Parathyroid adenoma (tissue), 2 donors: ENCODE results near the gene BRD1.

Experiments
- H2AFZ ChIP-seq: fragments of 300-600 bp; sonication (generic); one replicate; pipeline ENCODE4 v1.7.0; 2017; ENCODE audit warnings: antibody characterized with exemption, mild to moderate bottlenecking
- H3K27ac ChIP-seq: fragments of 300-600 bp; sonication (generic); one replicate; pipeline ENCODE4 v1.7.0; 2017
- H3K27me3 ChIP-seq: fragments of 300-600 bp; sonication (generic); one replicate; pipeline ENCODE4 v1.7.0; 2017; ENCODE audit warnings: low read length; ENCODE audit not compliant: control insufficient read depth, insufficient read depth
- H3K36me3 ChIP-seq: fragments of 300-600 bp; sonication (generic); one replicate; pipeline ENCODE4 v1.7.0; 2017; ENCODE audit warnings: low read length; ENCODE audit not compliant: control insufficient read depth, insufficient read depth
- H3K4me1 ChIP-seq: fragments of 300-600 bp; sonication (generic); one replicate; pipeline ENCODE4 v1.7.0; 2017; ENCODE audit warnings: control low read depth
- H3K4me2 ChIP-seq: fragments of 300-600 bp; sonication (generic); one replicate; pipeline ENCODE4 v1.7.0; 2017; ENCODE audit warnings: low read length
- H3K4me3 ChIP-seq: fragments of 300-600 bp; sonication (generic); one replicate; pipeline ENCODE4 v1.7.0; 2017; ENCODE audit warnings: low read depth, low read length
- H3K79me2 ChIP-seq: fragments of 300-600 bp; sonication (generic); one replicate; pipeline ENCODE4 v1.7.0; 2017; ENCODE audit warnings: control low read depth
- H3K9ac ChIP-seq: fragments of 300-600 bp; sonication (generic); one replicate; pipeline ENCODE4 v1.7.0; 2017; ENCODE audit warnings: mild to moderate bottlenecking
- H3K9me3 ChIP-seq: fragments of 300-600 bp; sonication (generic); one replicate; pipeline ENCODE4 v1.7.0; 2017; ENCODE audit warnings: low read length; ENCODE audit not compliant: control insufficient read depth
- TF ChIP-seq, protein P1 (sequence below): fragments of 300-600 bp; sonication (generic); IDR thresholded peaks from one replicate; pipeline ENCODE4 v1.7.0; 2017; ENCODE audit warnings: antibody characterized with exemption, mild to moderate bottlenecking
- donor health status: primary hyperparathyroidism.

Gene BRD1

DNA sequence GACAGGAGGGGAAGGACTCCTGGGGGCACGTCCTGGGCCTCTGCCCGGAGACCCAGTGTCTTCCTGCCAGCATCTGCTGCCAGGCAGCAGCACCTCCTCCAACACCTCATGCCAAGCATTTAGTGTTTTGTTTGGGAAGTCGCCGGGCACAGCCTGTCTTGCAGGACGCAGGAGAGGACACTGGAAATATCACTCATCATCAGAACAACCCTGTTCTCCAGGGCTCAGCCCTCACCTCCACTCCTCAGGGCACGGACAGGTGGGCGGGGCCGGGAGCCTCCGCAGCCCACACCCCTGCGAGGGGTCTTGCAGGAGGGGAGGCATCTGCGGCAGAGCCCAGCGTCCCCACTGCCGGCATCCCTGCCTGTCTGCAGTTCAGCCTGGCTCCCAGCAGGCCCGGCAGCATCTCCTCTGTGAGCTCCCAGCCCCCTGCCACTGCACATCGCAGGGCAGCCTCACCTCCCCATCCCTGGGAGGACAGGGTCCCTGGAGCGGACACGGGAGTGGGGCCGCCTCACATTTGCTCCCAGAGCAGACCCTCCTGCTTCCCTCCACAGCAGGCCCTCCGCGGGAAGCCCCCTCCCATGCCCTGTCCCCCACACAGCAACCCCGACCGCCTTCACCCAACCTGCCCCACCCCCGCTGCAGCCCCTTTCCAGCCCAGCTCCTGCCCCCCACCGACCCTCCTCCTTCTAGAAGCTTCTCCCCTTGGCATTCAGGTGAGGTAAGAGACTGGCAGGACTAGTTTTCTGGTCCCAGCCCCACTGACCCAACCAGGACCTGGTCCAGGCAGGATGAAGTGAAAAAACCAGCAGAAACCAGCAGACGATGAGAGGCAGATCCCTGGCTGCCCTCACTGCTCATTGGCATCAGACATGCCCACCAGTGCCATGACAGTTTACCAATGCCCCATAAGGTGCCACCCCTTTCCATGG, 72.7 kb downstream of the BRD1 start:
- Histone ChIP-seq H3K36me3 (no peaks in the 10 kb centered on the region), H3K4me1 (no peaks in the 10 kb centered on the region), H3K27ac (no peak overlapping the region), H3K4me2 (no peak overlapping the region), H3K9me3 (no peaks in the 10 kb centered on the region), H3K4me3 (no peak overlapping the region), H3K79me2 (no peaks in the 10 kb centered on the region), H2AFZ (no peak overlapping the region), H3K9ac (no peak overlapping the region), H3K27me3 (no peaks in the 10 kb centered on the region)
- TF ChIP-seq, protein P1, sequence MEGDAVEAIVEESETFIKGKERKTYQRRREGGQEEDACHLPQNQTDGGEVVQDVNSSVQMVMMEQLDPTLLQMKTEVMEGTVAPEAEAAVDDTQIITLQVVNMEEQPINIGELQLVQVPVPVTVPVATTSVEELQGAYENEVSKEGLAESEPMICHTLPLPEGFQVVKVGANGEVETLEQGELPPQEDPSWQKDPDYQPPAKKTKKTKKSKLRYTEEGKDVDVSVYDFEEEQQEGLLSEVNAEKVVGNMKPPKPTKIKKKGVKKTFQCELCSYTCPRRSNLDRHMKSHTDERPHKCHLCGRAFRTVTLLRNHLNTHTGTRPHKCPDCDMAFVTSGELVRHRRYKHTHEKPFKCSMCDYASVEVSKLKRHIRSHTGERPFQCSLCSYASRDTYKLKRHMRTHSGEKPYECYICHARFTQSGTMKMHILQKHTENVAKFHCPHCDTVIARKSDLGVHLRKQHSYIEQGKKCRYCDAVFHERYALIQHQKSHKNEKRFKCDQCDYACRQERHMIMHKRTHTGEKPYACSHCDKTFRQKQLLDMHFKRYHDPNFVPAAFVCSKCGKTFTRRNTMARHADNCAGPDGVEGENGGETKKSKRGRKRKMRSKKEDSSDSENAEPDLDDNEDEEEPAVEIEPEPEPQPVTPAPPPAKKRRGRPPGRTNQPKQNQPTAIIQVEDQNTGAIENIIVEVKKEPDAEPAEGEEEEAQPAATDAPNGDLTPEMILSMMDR: no peak

DNA sequence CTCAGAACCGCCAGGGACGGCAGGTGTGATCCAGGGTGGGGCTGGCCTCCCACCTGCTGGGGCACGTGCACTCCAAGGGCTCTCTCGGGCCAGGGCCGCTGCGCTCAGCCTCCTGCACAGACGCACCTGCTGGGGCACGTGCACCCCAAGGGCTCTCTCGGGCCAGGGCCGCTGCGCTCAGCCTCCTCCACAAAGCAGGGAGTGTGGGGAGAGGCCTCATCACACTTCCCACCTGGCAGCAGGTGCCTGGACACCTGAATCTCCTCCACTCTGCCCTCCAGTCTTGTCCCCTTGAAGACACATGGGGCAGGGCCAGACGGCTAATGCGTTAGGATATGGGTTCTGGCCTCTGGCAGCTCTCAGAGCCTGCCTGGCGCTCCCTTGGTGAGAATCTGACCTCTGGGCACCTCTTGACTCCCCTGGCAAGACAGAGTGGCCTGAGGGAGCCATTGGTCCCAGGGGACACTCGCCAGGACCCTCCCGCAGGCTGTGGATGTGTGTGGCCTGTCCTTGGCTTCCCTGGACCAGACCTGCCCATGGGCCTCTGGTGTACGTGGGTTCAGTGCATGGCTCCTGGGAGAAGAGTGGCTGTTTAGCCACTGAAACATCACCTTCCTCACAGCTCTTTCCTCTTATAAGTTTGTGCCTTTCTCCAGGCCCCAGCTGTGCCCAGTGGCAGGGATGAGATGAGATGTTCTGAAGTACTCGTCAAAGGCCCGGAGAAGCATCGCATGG, 73.5 kb downstream of the BRD1 start:
- Histone ChIP-seq H2AFZ (no peak overlapping the region), H3K36me3 (no peaks in the 10 kb centered on the region), H3K9me3 (no peaks in the 10 kb centered on the region), H3K4me2 (no peak overlapping the region), H3K4me3 (no peak overlapping the region), H3K4me1 (no peaks in the 10 kb centered on the region), H3K9ac (no peak overlapping the region), H3K79me2 (no peaks in the 10 kb centered on the region), H3K27me3 (no peaks in the 10 kb centered on the region), H3K27ac (no peak overlapping the region)
- TF ChIP-seq, protein P1: no peak

DNA sequence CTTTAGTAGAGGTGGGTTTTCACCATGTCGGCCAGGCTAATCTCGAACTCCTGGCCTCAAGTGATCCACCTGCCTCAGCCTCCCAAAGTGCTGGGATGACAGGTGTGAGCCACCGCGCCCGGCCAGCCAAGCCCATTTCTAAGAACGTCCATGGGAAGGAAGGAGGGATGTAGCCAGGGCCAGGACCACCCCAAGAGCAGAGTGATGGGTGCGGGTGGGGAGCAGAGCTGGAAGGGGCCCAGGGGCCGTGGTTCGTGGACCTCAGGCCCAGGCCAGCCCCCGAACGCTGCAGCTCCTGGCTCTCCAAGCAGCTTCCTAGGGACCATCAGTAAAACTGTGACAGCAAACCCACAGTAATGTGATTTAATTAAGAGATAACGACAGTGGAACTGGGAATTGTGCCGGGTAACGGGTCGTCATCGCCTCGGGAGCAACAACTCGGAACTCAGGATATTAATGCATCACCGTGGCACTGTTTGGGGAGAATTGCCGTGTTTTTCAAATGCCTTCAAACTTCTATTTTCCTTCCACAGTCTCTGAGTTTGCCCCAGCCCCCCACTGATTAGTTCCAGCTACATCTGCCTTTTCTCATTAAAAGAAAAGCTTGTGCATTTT, 74.3 kb downstream of the BRD1 start:
- Histone ChIP-seq H3K27me3 (no peaks in the 10 kb centered on the region), H3K9me3 (no peaks in the 10 kb centered on the region), H3K79me2 (no peaks in the 10 kb centered on the region), H3K4me3 (no peak overlapping the region), H3K9ac (no peak overlapping the region), H3K4me1 (no peaks in the 10 kb centered on the region), H2AFZ (no peak overlapping the region), H3K4me2 (no peak overlapping the region), H3K36me3 (no peaks in the 10 kb centered on the region), H3K27ac (no peak overlapping the region)
- TF ChIP-seq, protein P1: no peak

DNA sequence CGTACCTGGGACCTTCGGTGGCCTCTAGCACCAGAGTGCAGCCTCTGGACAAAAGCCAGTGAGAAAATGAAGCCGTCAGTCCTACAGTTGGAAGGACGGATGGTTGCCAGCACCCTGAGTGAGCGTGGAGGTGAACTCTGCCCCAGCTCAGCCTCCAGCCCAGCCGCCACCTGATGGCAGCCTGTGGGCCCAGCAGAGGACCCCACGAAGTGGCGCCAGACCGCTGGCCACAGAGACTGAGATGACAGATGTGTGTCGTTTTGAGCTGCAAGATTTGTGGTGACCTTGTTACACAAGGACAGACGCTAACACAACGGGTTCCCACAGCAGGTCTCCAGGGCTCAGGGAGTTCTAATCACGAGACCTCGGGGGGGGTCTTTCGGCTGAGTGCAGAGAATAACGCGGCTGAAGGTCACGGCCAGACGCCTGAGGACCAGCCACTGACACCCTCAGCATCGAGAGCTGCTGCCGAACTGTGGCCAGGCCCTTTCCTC, 75.0 kb downstream of the BRD1 start:
- Histone ChIP-seq H3K36me3 (no peaks in the 10 kb centered on the region), H3K4me3 (no peak overlapping the region), H3K9ac (no peak overlapping the region), H3K4me1 (no peaks in the 10 kb centered on the region), H2AFZ (no peak overlapping the region), H3K9me3 (no peaks in the 10 kb centered on the region), H3K27me3 (no peaks in the 10 kb centered on the region), H3K27ac (no peak overlapping the region), H3K79me2 (no peaks in the 10 kb centered on the region), H3K4me2 (no peak overlapping the region)
- TF ChIP-seq, protein P1: no peak
